ENCODE data around the gene TNS3.
"Not testable (repeated sequence)": the region's sequence is repeated elsewhere in the genome, so short reads cannot be mapped to it uniquely, and the experiment has no call there.

The TNS3 gene

GRCh38 chr7:47280114-47280513, 301.8 kb downstream of the TNS3 start:
- DNase-seq = no peak

- DNase-seq = no peak
These were observed 303.9 kb downstream of the TNS3 start for GRCh38 chr7:47278043-47278442.

GRCh38 chr7:47277321-47277781, 304.6 kb downstream of the TNS3 start:
- no peak for DNase-seq

- no peak for DNase-seq
These were observed 307.7 kb downstream of the TNS3 start for GRCh38 chr7:47273974-47274766.

DNA sequence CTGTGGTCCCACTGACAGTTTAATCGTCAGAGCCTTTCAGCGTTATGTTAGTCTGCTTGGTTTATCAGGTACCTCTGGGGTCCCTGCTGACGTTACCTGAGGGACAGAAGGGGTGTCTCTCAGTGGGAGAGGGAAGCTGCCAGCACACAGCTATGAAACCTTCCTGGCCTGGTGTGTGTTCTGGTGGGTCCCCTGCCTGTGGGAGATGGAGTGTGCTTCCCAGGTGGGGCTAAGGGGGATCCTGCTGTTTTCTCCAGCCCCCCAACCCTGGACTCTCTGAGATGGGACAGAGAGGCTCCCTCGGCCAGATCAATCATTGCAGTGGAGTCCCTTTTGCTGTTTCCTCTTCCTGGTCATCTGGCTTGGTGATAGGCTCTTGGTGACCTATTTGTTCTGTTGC, 308.8 kb downstream of the TNS3 start:
- no peak for DNase-seq

DNA sequence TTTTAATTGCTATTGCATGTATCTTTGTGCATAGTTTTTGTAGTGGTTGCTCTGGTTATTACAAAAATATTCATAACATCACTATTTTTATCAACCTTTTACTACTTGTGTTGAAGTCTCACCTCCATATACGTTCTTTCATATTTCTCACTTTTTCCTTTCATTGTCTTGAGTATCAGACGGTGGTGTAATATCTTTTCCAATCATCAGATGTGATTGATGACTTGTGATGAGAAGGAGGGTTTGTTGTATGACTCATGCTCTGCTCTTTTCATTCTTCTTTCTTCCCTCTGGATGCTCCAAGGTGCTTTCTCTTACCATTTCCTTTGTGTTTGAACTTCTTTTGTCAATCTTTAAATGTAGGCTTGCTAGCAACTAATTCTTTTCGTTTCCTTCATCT, 310.2 kb downstream of the TNS3 start:
- DNase-seq = no peak

GRCh38 chr7:47268851-47269836, 312.8 kb downstream of the TNS3 start:
- DNase-seq = no peak

- no peak for DNase-seq
These were observed 314.6 kb downstream of the TNS3 start for GRCh38 chr7:47267346-47267745.

DNA sequence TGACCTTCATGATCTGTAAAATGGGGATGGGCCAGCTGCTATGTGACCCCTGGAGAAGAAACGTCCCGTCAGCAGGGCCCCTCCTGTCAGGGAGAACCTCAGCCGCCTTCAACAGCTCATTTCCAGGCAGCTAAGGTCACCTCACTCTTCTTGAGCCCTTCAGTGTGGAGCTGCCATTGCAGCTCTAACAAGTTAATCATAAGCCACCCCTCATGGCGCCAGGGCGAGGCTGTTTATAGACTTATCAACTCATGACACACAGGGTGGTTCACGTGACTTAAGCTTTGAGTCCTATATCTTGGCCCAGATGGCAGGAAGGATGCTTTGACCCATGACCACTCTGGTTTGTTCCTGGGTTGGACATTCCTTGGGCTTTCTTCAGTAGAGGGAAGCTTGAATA, 315.1 kb downstream of the TNS3 start:
- no peak for DNase-seq

DNA sequence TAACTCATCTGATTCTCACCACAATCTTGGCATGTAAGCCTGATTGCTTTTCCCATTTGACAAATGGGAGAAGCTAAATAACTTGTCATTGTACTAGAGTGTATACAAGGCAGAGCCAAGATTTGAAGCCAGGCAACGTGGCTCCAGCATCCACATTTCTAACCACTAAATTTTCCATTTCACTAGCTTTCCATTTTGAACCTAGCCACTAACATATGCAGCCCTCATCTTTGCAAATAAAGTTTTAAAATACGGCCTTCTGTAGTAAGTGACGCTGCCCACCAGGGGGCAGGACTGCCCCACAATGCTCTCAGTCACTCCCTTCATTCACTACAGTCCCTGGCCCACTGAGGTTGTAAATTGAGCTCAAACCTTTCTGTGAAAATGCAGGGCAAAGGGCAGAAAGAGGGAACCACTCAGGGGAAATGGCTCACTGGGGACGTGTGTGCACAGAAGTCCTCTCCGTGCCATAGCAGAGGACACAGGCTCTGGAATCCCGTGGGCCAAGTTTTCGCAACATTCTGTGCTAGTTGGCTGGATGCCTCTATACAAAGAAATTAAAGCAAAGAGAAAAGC, 315.7 kb downstream of the TNS3 start:
- DNase-seq = peak; percentile 69

DNA sequence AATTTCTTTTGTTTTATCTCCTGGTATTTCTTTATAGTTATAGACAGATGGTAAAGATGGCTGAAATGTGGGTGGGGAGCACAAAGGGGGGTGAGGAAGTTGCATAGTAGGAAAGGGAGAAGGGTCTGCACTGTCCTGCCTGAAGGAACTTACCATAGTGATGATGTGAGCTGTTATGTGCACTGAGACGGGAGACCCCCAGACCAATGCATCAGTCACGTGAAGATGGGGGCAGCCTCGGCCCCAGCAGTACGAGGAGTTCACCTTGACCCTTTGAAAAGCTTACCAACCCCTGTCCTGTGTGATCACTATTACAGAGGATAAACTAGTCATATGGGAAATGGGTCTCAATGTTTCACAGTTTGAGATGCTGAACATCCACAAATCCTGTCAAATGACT, 316.3 kb downstream of the TNS3 start:
- DNase-seq = no peak

- DNase-seq = no peak
These were observed 317.8 kb downstream of the TNS3 start for GRCh38 chr7:47264021-47264651.

- DNase-seq = no peak
These were observed 319.0 kb downstream of the TNS3 start for GRCh38 chr7:47262881-47263280.

- DNase-seq = not testable (repeated sequence)
These were observed 319.8 kb downstream of the TNS3 start for GRCh38 chr7:47262160-47262559.

- DNase-seq = no peak
These were observed 321.6 kb downstream of the TNS3 start for GRCh38 chr7:47260270-47260669.

DNA sequence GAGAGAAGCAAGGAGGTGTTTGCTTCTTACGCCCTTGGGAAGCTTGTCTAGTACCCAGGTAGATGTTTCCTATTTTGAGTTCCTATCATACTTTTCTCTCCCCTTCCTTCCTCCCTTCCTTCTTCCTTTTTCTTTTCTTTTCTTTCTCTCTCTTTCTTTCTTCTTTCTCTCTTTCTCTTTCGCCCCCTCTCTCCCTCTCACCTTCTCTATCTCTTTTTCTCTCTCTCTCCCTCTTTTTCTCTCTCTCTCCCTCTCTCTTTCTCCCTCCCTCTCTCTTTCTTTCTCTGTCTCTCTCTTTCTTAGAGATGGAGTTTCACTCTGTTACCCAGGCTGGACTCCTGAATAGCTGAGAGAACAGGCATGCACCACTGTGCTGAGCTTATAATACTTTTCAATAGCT, 322.2 kb downstream of the TNS3 start:
- no peak for DNase-seq

GRCh38 chr7:47258798-47259197, 323.1 kb downstream of the TNS3 start:
- DNase-seq = no peak

DNA sequence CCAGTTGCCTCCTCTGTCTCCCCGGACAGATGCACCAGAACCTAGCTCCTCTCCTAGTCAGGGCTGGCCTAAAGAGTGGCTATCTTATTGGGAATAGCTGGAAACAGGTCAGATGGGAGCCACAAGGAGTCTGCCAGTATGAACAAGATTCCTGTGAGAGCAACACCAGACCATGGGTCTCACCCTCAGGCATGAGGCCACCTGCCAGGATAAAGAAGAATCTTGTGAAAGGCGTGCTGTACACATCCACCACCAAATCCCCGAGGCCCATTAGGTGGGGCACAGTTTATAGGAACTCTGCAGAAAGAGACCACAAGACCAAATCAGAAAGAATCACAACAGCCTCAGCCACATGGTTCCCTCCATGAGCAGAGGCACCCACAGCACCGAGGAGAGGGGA, 325.9 kb downstream of the TNS3 start:
- DNase-seq = no peak

DNA sequence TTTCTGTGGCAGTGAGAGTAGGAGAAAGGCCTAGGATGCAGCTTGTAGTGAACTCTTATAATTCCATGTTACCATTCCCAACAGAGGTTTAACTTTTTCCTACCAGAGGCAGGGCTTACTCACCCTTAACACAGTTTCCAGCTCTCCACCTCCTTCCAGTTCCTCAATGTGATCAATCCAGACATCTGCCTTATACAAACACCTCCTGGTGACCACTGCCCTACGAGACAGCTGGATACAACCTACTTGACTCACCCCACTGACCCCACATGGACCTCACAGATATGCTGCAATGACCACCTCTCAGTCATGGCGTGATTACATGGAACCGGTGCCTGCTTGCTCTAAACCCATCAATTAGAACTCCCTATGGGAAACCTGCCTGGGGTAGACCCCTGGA, 326.5 kb downstream of the TNS3 start:
- no peak for DNase-seq

DNA sequence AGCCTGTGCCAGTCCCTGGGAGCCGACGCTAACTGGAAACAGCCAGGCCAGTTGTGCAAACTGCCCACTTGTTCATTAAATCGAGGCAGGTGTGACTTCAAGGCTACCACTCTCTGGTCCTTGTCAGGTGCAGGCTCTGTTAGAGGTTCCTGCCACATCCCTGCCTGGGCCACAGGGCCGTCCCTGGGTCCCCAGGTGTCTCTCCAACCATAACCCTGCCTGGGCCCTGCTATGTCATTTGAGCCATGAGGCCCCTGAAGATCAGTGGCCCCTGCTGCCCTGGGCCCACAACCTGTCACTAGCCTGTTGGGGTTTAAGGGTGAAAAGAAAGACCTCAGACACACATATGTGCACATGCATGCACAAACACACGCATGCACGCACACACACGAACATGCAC, 326.9 kb downstream of the TNS3 start:
- DNase-seq = peak; percentile 13

- DNase-seq = peak; percentile 79
These were observed 327.6 kb downstream of the TNS3 start for GRCh38 chr7:47254081-47254977.
